K562 (cell line): ENCODE data around the gene PMIS2. TPM values are rescaled to one million over a fixed set of nuclear protein-coding genes. Genes with fewer than 3 reads are reported as not detected.

Experiments
- CBFA2T3 ChIP-seq: fragments of 450-650 bp; IDR thresholded peaks from 2 replicates; pipeline ENCODE4 v1.6.1; 2017
- E2F5 ChIP-seq: sonication (generic); formaldehyde crosslinking; IDR thresholded peaks from 2 replicates; pipeline ENCODE4 v1.8.0; 2022; ENCODE audit warnings: mild to moderate bottlenecking, missing genetic modification reagents
- HDAC1 ChIP-seq, 2 experiments: fragments of 450-650 bp; IDR thresholded peaks; 2 replicates each; pipeline ENCODE4 v1.6.1; 2016 to 2017; ENCODE audit warnings: inconsistent platforms in 1 of 2, mild to moderate bottlenecking in 1 of 2, moderate library complexity in 1 of 2
- HMG20A ChIP-seq: fragments of 450-650 bp; formaldehyde crosslinking; conservative IDR thresholded peaks from 2 replicates; pipeline ENCODE4 v1.4.0; 2020; ENCODE audit warnings: mild to moderate bottlenecking, mixed read lengths
- HMG20B ChIP-seq: fragments of 250-450 bp; sonication (Bioruptor Pico); IDR thresholded peaks from 2 replicates; pipeline ENCODE4 v1.5.0; 2021; ENCODE audit warnings: mild to moderate bottlenecking
- IRF1 ChIP-seq: sonication (generic); formaldehyde crosslinking; IDR thresholded peaks from 2 replicates; pipeline ENCODE4 v1.8.0; 2022; ENCODE audit warnings: missing genetic modification reagents, mild to moderate bottlenecking, borderline replicate concordance
- JUN ChIP-seq, 2 experiments: sonication (generic) in 1 of 2; formaldehyde crosslinking in 1 of 2; IDR thresholded peaks; 2 replicates each; pipeline versions ENCODE4 v1.6.1 to v1.8.0; 2012 to 2022; ENCODE audit warnings: borderline replicate concordance in 2 of 2, mild to moderate bottlenecking in 2 of 2, improper control_type of control experiment in 1 of 2, low read depth in 1 of 2, low read length in 1 of 2, missing genetic modification reagents in 1 of 2
- MCM3 ChIP-seq: fragments of 450-650 bp; IDR thresholded peaks from 2 replicates; pipeline ENCODE4 v1.6.1; 2016
- MNT ChIP-seq, 2 experiments: fragments of 450-650 bp; conservative IDR thresholded peaks; 2 replicates each; pipeline ENCODE4 v1.6.1; 2017; ENCODE audit warnings: mild to moderate bottlenecking in 2 of 2, moderate library complexity in 2 of 2
- NUFIP1 ChIP-seq: fragments of 450-650 bp; IDR thresholded peaks from 2 replicates; pipeline ENCODE4 v1.6.1; 2018; ENCODE audit not compliant: partially characterized antibody
- POLR2A ChIP-seq: fragments of 450-650 bp; conservative IDR thresholded peaks from 2 replicates; pipeline ENCODE4 v1.6.1; 2016
- POLR2AphosphoS2 ChIP-seq: IDR thresholded peaks from 2 replicates; pipeline ENCODE4 v1.6.1; 2012; ENCODE audit warnings: low read length, improper control_type of control experiment
- RBBP5 ChIP-seq: fragments of 200-600 bp; sonication (generic); IDR thresholded peaks from 2 replicates; pipeline ENCODE4 v1.6.1; 2012; ENCODE audit warnings: borderline replicate concordance, mild to moderate bottlenecking, low read length, control low read depth, inconsistent platforms; ENCODE audit not compliant: insufficient read depth, poor library complexity, severe bottlenecking
- RNF2 ChIP-seq: sonication (generic); IDR thresholded peaks from 2 replicates; pipeline ENCODE4 v1.6.1; 2016
- SRSF1 ChIP-seq: fragments of 200-400 bp; formaldehyde crosslinking; IDR thresholded peaks from 2 replicates; pipeline ENCODE4 v1.6.1; 2017; ENCODE audit warnings: mild to moderate bottlenecking, low read depth, low read length, moderate library complexity
- ZNF212 ChIP-seq: fragments of 450-650 bp; formaldehyde crosslinking; IDR thresholded peaks from 2 replicates; pipeline ENCODE4 v1.4.0; 2020; ENCODE audit warnings: mild to moderate bottlenecking
- ZNF511 ChIP-seq: sonication (generic); formaldehyde crosslinking; IDR thresholded peaks from 2 replicates; pipeline ENCODE4 v1.8.0; 2022; ENCODE audit warnings: mild to moderate bottlenecking, missing genetic modification reagents
- ZNF589 ChIP-seq: fragments of 200-800 bp; sonication (Bioruptor generic); IDR thresholded peaks from 2 replicates; pipeline ENCODE4 v1.6.1; 2016; ENCODE audit warnings: low read depth, missing genetic modification characterization, missing compliant biosample characterization
- ZNF639 ChIP-seq, 2 experiments: fragments of 200-800 bp in 1 of 2; sonication (Bioruptor generic) in 1 of 2; sonication (generic) in 1 of 2; formaldehyde crosslinking in 1 of 2; IDR thresholded peaks in 1 of 2; conservative IDR thresholded peaks in 1 of 2; 2 replicates each; pipeline versions ENCODE4 v1.5.0 to v1.6.1; 2016 to 2020; ENCODE audit warnings: missing compliant biosample characterization in 1 of 2, missing genetic modification characterization in 1 of 2, missing genetic modification reagents in 1 of 2
- polyA plus RNA-seq, 8 experiments: library from polyadenylated mRNA; depleted of rRNA in 4 of 8; stranded (reverse) in 5 of 8; unstranded in 3 of 8; fragments of >200 nt; fragmentation: Nextera tagmentation in 2 of 8; fragmentation: Illumina TruSeq in 1 of 8; extraction: Ambion mirVana in 2 of 8; extraction: Trizol in 1 of 8; gene quantifications; 2 replicates each; pipeline versions ENCODE4 v1.2.1 to v1.2.3, GENCODE V29; 2011 to 2014; ENCODE audit warnings: inconsistent platforms in 1 of 8, missing spikeins in 1 of 8
- total RNA-seq, 7 experiments: library from RNA; depleted of rRNA in 6 of 7; stranded (reverse); fragments of >200 nt in 6 of 7; fragmentation: Illumina TruSeq in 2 of 7; extraction: Trizol in 2 of 7; gene quantifications; 2 replicates each; pipeline versions ENCODE4 v1.2.1 to v1.2.3, GENCODE V29; 2011 to 2021; ENCODE audit warnings: low replicate concordance in 1 of 7

The PMIS2 gene
- total and polyA plus RNA-seq, 9 of the 15 experiments (the other 6 are each of a cell fraction or from before 2014, with no cell fraction given), result not detected

- TF ChIP-seq ZNF639 (CRISPR knock-in tag; conservative IDR thresholded peaks at IDR 0.05 in 1 of 2, IDR thresholded peaks at IDR 0.05 in 1 of 2) (peak in 1 of 2 experiments; percentile 85; a peak in 2 of 4 replicates), SRSF1 (no peak), POLR2AphosphoS2 (no peak), HDAC1 (IDR thresholded peaks at IDR 0.05) (peak in 1 of 2 experiments; percentile 92; a peak in 3 of 4 replicates), ZNF511 (CRISPR knock-in tag) (no peak), RNF2 (peak; percentile 72), JUN (IDR thresholded peaks at IDR 0.05; ENCODE audit: borderline replicate concordance, low read depth, low read length) (peak; percentile 99), JUN (CRISPR knock-in tag; IDR thresholded peaks at IDR 0.05; ENCODE audit: borderline replicate concordance) (no peak), MNT (conservative IDR thresholded peaks at IDR 0.05) (peak; percentile 80 to 93), E2F5 (CRISPR knock-in tag) (no peak), POLR2A (peak; percentile 81), IRF1 (CRISPR knock-in tag) (no peak), RBBP5 (peak; percentile 82), NUFIP1 (no peak), MCM3 (no peak), HMG20A (CRISPR knock-in tag) (no peak), CBFA2T3 (no peak), HMG20B (CRISPR knock-in tag) (no peak), ZNF212 (no peak), ZNF589 (CRISPR knock-in tag) (0 out of 2 replicates have a peak, but pooled peaks have one; percentile 59)
Observed at GRCh38 chr19:35628565-35629331, 42.8 kb downstream of the PMIS2 start, which contains the start of gene RBM42 (continued).
